HepG2 (cell line): ENCODE results near the gene RAN. TPM values are rescaled to one million over a fixed set of nuclear protein-coding genes. Genes with fewer than 3 reads are reported as not detected.

ENCODE experiments used
- ATF5 ChIP-seq: sonication (generic); formaldehyde crosslinking; IDR thresholded peaks from 2 replicates; pipeline ENCODE4 v1.4.0; 2020; ENCODE audit warnings: mild to moderate bottlenecking, low read depth, missing genetic modification reagents
- HBP1 ChIP-seq: IDR thresholded peaks from 2 replicates; pipeline ENCODE4 v1.6.1; 2016; ENCODE audit warnings: low read depth, control low read depth
- NFIB ChIP-seq: sonication (generic); formaldehyde crosslinking; IDR thresholded peaks from 2 replicates; pipeline ENCODE4 v1.9.0; 2021; ENCODE audit warnings: missing genetic modification reagents, mild to moderate bottlenecking, borderline replicate concordance
- NFIC ChIP-seq: IDR thresholded peaks from 2 replicates; pipeline ENCODE4 v1.6.1; 2012; ENCODE audit warnings: mild to moderate bottlenecking, low read length, inconsistent platforms
- POLR2AphosphoS5 ChIP-seq: IDR thresholded peaks from 2 replicates; pipeline ENCODE4 v1.6.1; 2012; ENCODE audit warnings: low read depth, low read length
- PRMT3 ChIP-seq: sonication (generic); formaldehyde crosslinking; IDR thresholded peaks from 2 replicates; pipeline ENCODE4 v1.8.1; 2022; ENCODE audit warnings: low read depth, mild to moderate bottlenecking, moderate library complexity, missing genetic modification reagents, borderline replicate concordance
- PTBP1 ChIP-seq: fragments of 200-400 bp; formaldehyde crosslinking; IDR thresholded peaks from 2 replicates; pipeline ENCODE4 v1.6.1; 2018; ENCODE audit warnings: low read length, low read depth; ENCODE audit not compliant: poor library complexity, severe bottlenecking
- THAP7 ChIP-seq: sonication (generic); formaldehyde crosslinking; IDR thresholded peaks from 2 replicates; pipeline ENCODE4 v1.8.1; 2023; ENCODE audit warnings: mild to moderate bottlenecking, missing genetic modification reagents
- ZMYM4 ChIP-seq: sonication (generic); formaldehyde crosslinking; IDR thresholded peaks from 2 replicates; pipeline ENCODE4 v1.8.1; 2023; ENCODE audit warnings: mild to moderate bottlenecking, missing genetic modification reagents
- ZNF747 ChIP-seq: sonication (generic); formaldehyde crosslinking; IDR thresholded peaks from 2 replicates; pipeline ENCODE4 v1.8.1; 2023; ENCODE audit warnings: missing genetic modification reagents, mild to moderate bottlenecking, borderline replicate concordance
- ZNF777 ChIP-seq: sonication (generic); formaldehyde crosslinking; IDR thresholded peaks from 2 replicates; pipeline ENCODE4 v1.4.0; 2020; ENCODE audit warnings: missing genetic modification reagents
- polyA plus RNA-seq, 8 experiments: library from polyadenylated mRNA; depleted of rRNA in 3 of 8; stranded (reverse) in 7 of 8; unstranded in 1 of 8; fragments of >200 nt; fragmentation: Illumina TruSeq in 4 of 8; extraction: Trizol in 4 of 8; gene quantifications; 2 replicates each; pipeline versions ENCODE4 v1.2.1 to v1.2.3, GENCODE V29; 2011 to 2016; ENCODE audit warnings: low read depth in 4 of 8, missing spikeins in 1 of 8, mixed read lengths in 1 of 8; ENCODE audit not compliant: insufficient read depth in 1 of 8
- total RNA-seq, 5 experiments: library from RNA; depleted of rRNA; stranded (reverse); fragments of >200 nt; fragmentation: Illumina TruSeq; extraction: Trizol; gene quantifications; 2 replicates each; pipeline ENCODE4 v1.2.3, GENCODE V29; 2016; ENCODE audit warnings: low read depth in 1 of 5
- TF ChIP-seq, protein P1 (sequence below): sonication (generic); formaldehyde crosslinking; IDR thresholded peaks from 2 replicates; pipeline ENCODE4 v1.5.1; 2020; ENCODE audit warnings: mild to moderate bottlenecking, missing genetic modification reagents
- TF ChIP-seq, protein P2 (sequence below): sonication (generic); formaldehyde crosslinking; IDR thresholded peaks from 2 replicates; pipeline ENCODE4 v1.5.1; 2020; ENCODE audit warnings: mild to moderate bottlenecking, moderate library complexity, missing genetic modification reagents
- TF ChIP-seq, protein P3 (sequence below): sonication (generic); formaldehyde crosslinking; IDR thresholded peaks from 2 replicates; pipeline ENCODE4 v1.4.0; 2020; ENCODE audit warnings: mild to moderate bottlenecking, missing genetic modification reagents

RAN gene
- total and polyA plus RNA-seq, 2 of the 13 experiments (the other 11 are each of a cell fraction or from before 2014, with no cell fraction given): 1,335 to 1,630 TPM

- TF ChIP-seq ZNF747 (CRISPR knock-in tag) (0 out of 2 replicates have a peak, but pooled peaks have one; percentile 58), ZNF777 (CRISPR knock-in tag) (no peak), POLR2AphosphoS5 (no peak), THAP7 (CRISPR knock-in tag) (0 out of 2 replicates have a peak, but pooled peaks have one; percentile 35), NFIB (CRISPR knock-in tag) (no peak), NFIC (no peak), ZMYM4 (CRISPR knock-in tag) (no peak), PTBP1 (no peak), PRMT3 (CRISPR knock-in tag) (no peak), ATF5 (CRISPR knock-in tag) (no peak), HBP1 (CRISPR knock-in tag) (0 out of 2 replicates have a peak, but pooled peaks have one; percentile 33)
- TF ChIP-seq, protein P1, sequence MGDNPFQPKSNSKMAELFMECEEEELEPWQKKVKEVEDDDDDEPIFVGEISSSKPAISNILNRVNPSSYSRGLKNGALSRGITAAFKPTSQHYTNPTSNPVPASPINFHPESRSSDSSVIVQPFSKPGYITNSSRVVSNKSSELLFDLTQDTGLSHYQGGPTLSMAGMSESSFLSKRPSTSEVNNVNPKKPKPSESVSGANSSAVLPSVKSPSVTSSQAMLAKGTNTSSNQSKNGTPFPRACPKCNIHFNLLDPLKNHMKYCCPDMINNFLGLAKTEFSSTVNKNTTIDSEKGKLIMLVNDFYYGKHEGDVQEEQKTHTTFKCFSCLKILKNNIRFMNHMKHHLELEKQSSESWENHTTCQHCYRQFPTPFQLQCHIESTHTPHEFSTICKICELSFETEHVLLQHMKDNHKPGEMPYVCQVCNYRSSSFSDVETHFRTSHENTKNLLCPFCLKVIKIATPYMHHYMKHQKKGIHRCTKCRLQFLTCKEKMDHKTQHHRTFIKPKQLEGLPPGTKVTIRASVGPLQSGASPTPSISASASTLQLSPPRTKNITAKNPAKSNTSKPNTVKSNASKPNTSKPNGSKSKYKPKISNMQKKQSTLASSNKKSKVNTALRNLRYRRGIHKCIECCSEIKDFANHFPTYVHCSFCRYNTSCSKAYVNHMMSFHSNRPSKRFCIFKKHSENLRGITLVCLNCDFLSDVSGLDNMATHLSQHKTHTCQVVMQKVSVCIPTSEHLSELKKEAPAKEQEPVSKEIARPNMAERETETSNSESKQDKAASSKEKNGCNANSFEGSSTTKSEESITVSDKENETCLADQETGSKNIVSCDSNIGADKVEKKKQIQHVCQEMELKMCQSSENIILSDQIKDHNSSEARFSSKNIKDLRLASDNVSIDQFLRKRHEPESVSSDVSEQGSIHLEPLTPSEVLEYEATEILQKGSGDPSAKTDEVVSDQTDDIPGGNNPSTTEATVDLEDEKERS (CRISPR knock-in tag): peak; percentile 19; the same call in 1 of the 2 replicates
- TF ChIP-seq, protein P2, sequence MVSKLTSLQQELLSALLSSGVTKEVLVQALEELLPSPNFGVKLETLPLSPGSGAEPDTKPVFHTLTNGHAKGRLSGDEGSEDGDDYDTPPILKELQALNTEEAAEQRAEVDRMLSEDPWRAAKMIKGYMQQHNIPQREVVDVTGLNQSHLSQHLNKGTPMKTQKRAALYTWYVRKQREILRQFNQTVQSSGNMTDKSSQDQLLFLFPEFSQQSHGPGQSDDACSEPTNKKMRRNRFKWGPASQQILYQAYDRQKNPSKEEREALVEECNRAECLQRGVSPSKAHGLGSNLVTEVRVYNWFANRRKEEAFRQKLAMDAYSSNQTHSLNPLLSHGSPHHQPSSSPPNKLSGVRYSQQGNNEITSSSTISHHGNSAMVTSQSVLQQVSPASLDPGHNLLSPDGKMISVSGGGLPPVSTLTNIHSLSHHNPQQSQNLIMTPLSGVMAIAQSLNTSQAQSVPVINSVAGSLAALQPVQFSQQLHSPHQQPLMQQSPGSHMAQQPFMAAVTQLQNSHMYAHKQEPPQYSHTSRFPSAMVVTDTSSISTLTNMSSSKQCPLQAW (CRISPR knock-in tag): no peak
- TF ChIP-seq, protein P3, sequence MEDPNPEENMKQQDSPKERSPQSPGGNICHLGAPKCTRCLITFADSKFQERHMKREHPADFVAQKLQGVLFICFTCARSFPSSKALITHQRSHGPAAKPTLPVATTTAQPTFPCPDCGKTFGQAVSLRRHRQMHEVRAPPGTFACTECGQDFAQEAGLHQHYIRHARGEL (CRISPR knock-in tag): no peak
Observed at GRCh38 chr12:130916241-130916911, 44.5 kb downstream of the RAN start (continued).
